Measurements from ENCODE around the gene NOL9. TPM values are rescaled to one million over a fixed set of nuclear protein-coding genes. Genes with fewer than 3 reads are reported as not detected.
"Not testable (repeated sequence)": the region's sequence is repeated elsewhere in the genome, so short reads cannot be mapped to it uniquely, and the experiment has no call there.

NOL9 gene
- total RNA-seq, 3 donors from 2014 or later = 20.0 to 28.3 (median 21.1) TPM

- ATAC-seq (no peak), DNase-seq (no peak)
- no peak overlapping the region for H3K4me3 ChIP-seq
- no peaks in the 10 kb centered on the region for H3K36me3 ChIP-seq (ENCODE audit: low read depth)
- no peaks in the 10 kb centered on the region for H3K9me3 ChIP-seq
- TF ChIP-seq CTCF (IDR thresholded peaks at IDR 0.05) = no peak
- H3K4me1 ChIP-seq (ENCODE audit: low read depth) = no peaks in the 10 kb centered on the region
- intact Hi-C loops (cut with DNase I, micrococcal nuclease) = no loop called here
These were observed 18.5 kb upstream of the NOL9 start for GRCh38 chr1:6572653-6573383.

- Histone ChIP-seq H3K4me3 (no peak overlapping the region), H3K9me3 (no peaks in the 10 kb centered on the region), H3K36me3 (ENCODE audit: low read depth) (no peaks in the 10 kb centered on the region), H3K4me1 (ENCODE audit: low read depth) (no peaks in the 10 kb centered on the region)
- no peak for ATAC-seq
- no peak for TF ChIP-seq CTCF (IDR thresholded peaks at IDR 0.05)
- intact Hi-C loops (cut with DNase I, micrococcal nuclease) = no loop called here
- no peak for DNase-seq
These were observed 16.7 kb upstream of the NOL9 start for GRCh38 chr1:6570987-6571386.

- Histone ChIP-seq H3K4me1 (ENCODE audit: low read depth) (no peaks in the 10 kb centered on the region), H3K36me3 (ENCODE audit: low read depth) (no peaks in the 10 kb centered on the region), H3K4me3 (no peak overlapping the region), H3K9me3 (no peaks in the 10 kb centered on the region)
- TF ChIP-seq CTCF (IDR thresholded peaks at IDR 0.05) = no peak
- ATAC-seq = no peak
- intact Hi-C loops (cut with DNase I, micrococcal nuclease) = no loop called here
- DNase-seq = no peak
These were observed 15.8 kb upstream of the NOL9 start for GRCh38 chr1:6570100-6570499.

GRCh38 chr1:6569033-6569432 is 14.7 kb upstream of the NOL9 start:
- no peaks in the 10 kb centered on the region for H3K9me3 ChIP-seq
- ATAC-seq = no peak
- TF ChIP-seq CTCF (IDR thresholded peaks at IDR 0.05) = no peak
- no peak overlapping the region for H3K4me3 ChIP-seq
- no peak for DNase-seq
- intact Hi-C loops (cut with DNase I, micrococcal nuclease) = no loop called here
- H3K36me3 ChIP-seq (ENCODE audit: low read depth) = no peaks in the 10 kb centered on the region
- no peaks in the 10 kb centered on the region for H3K4me1 ChIP-seq (ENCODE audit: low read depth)

DNA sequence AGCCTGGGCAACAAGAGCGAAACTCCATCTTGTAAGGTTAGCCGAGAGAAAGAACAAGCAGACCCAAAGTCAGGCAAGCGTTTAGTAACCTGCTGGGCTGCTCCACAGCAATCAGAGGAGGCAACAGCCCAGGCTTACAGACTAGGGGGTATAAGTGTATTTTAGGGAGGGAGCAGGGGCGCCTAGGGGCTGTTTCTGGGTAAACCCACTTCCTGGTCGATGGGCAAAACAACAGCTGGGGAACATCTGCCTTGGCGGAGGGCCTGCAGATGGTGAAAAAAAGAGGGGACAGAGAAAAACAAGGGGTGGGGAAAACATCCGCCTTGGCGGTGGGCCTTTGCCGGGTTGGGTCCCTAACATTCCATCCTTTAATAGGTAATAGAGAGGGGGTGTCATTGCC is 6.0 kb upstream of the NOL9 start:
- intact Hi-C loops (cut with DNase I, micrococcal nuclease) = no loop called here
- Histone ChIP-seq H3K4me1 (ENCODE audit: low read depth) (no peaks in the 10 kb centered on the region), H3K4me3 (no peak overlapping the region), H3K9me3 (no peaks in the 10 kb centered on the region), H3K36me3 (ENCODE audit: low read depth) (no peaks in the 10 kb centered on the region)
- no peak for TF ChIP-seq CTCF (IDR thresholded peaks at IDR 0.05)
- ATAC-seq = no peak
- DNase-seq = no peak

DNA sequence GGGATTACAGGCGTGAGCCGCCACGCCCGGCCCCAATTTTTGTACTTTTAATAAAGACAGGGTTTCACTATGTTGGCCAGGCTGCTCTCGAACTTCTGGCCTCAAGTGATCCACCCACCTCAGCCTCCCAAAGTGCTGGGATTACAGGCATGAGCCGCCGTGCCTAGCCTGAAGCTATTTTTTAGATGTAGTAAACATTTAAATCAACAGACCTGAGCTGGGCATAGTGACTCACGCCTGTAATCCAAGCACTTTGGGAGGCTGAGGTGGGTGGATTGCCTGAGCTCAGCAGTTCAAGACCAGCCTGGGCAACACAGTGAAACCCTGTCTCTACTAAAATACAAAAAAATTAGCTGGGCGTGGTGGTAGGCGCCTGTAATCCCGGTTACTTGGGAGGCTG is 4.8 kb upstream of the NOL9 start:
- intact Hi-C loops (cut with DNase I, micrococcal nuclease) = not testable (repeated sequence)

More for the DNA sequence above, 4.8 kb upstream of the NOL9 start:
- ATAC-seq; H3K36me3 ChIP-seq (ENCODE audit: low read depth); H3K4me3 ChIP-seq; H3K9me3 ChIP-seq; DNase-seq; H3K4me1 ChIP-seq (ENCODE audit: low read depth): not testable (repeated sequence)

Data from mucosa of descending colon (tissue), 3 donors.